GM18907 (cell line): ENCODE results near the gene TAPBP.
"Not testable (repeated sequence)": the region's sequence is repeated elsewhere in the genome, so short reads cannot be mapped to it uniquely, and the experiment has no call there.

ENCODE experiments used
- ATAC-seq: cut with Tn5 transposase; IDR thresholded peaks from one replicate; pipeline ENCODE4 v1.9.1; 2021; ENCODE audit warnings: mild to moderate bottlenecking, moderate library complexity; ENCODE audit not compliant: unreplicated experiment

TAPBP gene

DNA sequence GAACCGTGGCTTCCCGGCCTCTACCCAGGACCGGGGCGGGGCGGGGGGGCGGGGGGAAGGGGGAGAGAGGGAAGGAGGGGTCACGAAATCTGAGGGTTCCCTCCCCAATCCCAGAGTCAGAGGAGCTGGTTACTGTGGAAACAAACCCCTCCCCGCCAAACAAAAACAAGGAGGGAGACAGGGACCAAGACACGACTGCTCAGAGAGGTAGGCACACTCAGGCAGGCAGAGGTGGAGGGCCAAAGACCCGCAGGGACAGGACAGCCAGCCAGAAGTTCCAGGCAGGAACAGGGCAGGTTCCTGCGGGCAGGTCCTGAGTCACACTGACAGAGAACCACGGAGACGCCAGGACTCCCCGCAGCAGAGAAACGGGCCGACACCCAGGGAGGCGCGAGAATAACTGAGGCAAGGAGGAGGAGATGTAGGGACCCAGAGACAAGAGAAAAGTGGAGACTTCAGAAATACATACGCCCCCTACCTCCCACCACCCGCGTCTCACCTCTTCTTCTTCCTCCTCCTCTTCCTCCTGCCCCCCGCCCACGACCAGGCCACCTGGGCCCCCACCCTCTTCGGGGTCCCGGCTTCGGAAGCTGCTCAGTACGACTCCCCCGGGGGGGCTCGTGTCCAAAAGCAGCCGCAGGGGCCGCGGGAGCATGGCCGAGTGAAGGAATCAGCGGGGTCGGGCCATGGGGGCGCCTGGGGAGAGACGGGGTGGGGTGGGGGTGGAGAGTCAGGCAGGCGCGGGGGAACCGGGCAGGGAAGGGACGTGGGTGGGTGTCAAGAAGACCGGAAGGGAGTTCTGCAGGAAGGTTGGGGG is 15.7 kb downstream of the TAPBP start:
- no peak for ATAC-seq

DNA sequence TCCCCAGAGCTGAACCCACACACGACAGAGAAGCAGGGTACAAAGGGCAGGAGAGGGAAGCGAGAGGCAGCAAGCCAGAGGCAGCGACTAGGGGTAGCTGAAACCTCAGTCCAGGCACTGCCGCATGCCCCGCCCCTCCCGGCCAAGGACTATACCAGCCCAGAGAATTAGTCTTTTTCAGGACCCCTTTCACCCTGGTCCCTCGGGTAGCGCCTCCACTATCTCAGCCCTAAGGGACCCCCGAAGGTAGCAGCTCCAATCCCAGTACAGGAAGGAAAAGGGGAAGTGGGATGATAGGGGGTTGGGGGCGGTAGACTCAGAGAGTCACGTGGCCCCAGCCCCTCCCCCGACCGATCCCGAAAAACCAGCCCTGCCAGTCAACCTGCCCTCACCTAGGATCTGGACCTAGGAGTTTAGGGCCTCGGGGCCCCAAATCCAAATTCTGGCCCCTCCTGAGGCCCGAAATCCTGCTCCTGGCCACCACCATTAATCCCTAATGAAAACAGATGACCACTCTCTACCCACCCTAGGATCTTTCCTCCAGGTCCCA is 16.4 kb downstream of the TAPBP start:
- ATAC-seq: no peak

DNA sequence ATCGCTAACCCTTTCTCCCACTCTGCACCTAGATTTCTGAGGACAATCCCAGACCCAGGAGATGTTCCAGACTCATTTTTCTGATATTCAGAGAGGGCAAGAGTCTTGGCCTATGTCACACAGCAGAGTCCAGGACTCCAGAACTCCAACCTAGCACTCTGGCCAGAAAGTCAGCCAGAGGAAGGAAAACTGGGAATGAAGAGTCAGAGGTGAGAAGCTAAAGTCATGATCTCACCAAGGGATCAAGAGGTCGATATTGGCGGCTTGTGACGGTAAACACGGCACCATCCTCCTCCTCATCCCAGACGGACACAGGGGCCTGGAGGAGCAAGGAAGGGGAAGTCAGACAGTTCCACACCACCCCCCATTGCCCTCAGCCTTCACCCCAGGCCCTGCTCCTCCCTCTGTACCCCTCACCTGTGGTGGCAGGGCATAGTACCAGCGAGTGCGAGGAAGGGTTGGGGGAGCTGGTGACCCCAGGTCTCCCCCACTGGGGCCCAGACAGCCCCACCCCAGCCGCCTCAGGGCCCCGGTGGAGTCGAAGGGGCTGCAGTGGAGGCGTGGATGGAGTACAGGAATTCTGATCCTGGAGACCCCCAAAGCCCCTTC is 17.0 kb downstream of the TAPBP start:
- ATAC-seq: no peak

DNA sequence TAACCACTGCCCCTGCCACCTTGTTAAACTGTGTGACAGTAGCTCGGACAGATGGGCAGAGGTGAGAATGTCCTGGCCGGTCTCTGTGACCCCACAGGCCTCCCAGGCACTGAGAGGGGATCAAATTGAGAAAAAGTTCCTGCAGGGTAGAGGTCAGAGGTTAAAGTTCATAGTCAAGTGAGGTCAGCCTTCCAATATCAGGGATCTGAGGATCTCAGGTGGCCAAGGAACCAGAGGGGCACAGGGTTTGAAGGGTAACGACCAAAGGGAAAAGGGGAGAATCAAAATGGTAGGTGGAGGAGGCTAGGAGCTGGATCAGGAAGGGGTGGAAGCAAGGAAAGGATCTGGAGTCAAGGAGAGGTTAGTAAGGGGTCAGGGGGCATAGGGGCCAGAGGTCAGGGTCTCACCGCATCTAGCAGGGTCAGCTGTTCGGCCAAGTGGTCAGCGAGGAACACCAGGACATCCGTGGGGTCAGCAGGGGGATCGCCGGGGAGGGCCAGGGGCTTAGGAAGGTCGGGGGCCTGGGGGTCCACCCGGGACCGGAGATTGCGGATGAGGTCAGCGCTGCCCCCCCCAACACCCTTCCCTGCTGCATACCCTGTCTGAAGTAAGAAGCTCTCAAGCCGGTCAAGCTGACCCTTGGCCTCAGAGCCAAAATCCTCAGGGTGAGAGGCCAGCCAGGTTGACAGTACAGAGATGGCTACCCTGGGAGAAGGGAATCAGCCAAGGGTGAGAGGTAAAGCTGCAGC is 18.1 kb downstream of the TAPBP start:
- ATAC-seq: no peak

DNA sequence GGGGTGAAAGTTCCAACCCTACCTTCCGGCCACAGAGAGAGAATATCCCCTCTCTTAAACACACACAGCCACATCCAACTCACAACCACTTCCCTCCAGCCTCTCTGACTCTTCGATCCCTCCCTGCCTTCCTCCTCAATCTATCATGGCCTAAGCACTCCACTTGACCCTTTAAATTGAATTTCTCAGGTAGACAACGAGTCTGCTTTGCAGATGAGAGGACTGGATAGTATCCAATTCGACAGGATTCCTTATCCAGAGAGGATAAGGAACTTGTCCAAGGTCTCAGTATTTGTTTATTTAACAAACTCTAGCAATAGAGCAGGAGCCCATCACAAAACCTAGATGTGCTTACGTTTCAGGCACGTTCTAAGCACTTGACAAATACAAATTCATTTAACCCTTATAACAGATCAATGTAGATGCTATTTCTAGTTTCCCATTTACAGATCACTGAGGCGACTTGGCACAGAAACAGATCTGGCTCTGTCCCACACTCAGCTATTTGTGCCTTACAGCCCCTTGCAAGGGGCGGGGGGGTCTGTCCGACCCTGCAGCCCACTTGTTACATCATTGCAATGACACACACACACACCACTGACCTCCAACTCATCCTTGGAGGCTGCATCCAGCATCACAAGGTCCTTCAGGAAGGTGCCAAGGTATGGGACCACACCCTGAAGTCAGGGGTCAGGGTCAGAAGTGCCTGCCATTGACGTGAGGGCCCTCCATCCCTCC is 19.6 kb downstream of the TAPBP start:
- ATAC-seq: no peak

DNA sequence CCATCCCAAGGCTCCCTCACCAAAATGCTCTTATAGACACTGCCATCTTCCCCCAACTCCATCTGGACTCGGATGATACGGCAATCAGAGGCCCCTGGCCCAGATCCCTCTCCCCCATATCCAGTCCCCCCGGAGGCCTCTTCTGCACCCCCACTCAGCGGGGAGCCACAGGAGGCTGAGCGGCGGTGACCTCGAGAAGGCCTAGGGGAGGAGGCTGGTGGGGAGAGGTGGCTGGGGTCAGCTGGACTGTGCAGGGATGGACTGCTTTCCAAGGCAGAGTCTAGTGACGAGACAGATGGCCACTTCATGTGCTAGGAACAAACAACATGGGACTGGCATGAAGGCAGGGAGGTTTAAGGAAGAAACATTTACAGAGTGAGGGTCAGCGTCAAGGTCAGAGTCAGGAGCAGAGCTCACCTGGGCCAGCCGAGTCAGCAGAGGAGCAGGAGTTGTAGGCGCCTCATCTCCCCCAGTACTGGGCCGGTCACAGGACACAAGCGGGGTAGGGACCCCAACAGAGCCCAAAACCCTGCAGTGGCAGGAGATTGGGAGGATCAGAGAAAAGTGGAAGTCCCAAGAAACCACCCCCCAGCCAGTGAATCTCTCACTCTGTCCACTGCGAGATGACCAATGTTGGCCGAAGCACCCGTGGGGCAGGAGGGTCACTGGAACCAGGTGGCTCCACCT is 20.7 kb downstream of the TAPBP start:
- ATAC-seq: no peak

DNA sequence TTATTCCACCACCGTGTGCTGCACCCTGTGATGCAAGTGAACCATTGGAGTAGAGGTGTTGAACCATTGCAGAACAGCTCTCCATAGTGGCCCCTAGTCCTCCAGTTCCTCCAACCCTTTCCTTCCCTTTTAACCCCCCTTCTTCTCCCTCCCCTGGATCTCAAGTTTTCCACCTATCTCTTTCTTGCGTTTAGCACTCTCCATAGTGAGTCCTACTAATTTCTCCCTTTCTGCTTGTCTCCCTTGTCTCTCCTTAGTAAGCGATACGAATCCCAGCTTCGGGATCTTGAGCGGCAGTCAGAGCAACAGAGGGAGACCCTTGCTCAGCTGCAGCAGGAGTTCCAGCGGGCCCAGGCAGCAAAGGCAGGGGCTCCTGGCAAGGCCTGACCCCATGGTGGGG is 23.4 kb downstream of the TAPBP start:
- ATAC-seq: no peak

DNA sequence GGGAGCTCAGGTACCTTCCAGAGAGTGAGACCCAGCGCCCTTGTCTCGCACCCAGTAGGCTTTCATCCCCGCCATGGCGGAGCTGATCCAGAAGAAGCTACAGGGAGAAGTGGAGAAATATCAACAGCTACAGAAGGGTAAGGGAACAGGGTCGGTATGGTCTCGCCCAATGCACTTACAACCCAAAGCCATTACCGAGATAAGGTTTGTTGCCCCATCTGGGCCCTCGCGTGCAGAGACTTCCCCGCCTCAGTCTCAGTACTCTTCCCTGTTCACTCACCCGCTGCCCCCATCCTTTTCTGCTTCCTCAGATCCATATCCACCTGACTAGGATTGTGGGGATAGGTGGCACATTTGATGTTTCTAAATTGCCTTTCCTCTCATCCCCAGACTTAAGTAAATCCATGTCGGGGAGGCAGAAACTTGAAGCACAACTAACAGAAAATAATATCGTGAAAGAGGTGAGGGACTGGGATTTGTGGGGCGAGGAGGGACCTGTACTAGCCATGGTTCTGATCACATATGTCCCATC is 24.0 kb downstream of the TAPBP start:
- ATAC-seq: peak; percentile 4

DNA sequence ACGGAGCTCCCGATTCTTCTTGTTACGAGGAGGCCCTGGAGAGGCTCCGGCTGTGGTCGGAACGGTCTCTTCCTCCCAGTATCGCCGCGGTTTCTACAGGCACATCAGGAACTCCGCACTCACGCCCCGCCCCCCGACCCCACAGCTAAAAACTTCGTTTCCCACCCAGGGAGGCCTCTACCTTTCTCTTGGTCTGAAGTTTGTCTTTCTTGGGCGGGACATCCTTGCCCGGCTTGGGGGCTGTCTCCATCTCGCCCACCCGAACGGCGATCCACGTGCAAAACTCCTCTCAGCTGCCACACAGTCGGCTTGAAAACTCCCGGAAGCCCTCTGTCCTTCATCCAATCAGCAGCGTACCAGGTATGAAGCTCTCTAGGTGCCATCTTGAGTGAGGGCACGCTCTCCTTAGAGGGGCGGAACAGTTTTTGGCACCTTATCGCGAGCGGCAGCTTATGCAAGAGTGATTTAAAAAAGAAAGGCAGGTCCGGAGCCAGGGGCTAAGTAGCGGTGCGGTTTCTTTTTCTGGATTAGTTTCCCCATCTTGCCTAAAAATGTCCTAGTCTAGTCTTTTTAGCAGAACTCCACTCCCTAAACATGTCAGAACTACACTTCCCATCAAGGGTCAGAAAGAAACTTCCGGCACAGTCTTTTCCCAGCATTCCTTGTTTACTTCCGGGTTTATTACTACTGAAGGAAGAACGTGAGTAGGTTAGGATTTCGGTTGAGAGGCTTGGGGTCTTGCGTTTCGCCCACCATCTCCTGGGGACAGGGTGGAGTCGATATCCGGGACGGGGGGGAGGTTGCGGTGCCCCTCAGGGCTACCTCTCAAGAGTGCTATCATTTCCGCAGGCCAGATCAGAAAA is 24.7 kb downstream of the TAPBP start, which contains the start of the genes PFDN6 and WDR46:
Gene PFDN6, plus strand, starts transcription at position 681 of the 863 bp plus-strand sequence. CDS start 256 bp downstream, outside the sequence.
Gene WDR46, minus strand, starts transcription at position 319 of the 863 bp plus-strand sequence. Its CDS starts 69 bp downstream, at position 250.
- peak; percentile 78 for ATAC-seq

DNA sequence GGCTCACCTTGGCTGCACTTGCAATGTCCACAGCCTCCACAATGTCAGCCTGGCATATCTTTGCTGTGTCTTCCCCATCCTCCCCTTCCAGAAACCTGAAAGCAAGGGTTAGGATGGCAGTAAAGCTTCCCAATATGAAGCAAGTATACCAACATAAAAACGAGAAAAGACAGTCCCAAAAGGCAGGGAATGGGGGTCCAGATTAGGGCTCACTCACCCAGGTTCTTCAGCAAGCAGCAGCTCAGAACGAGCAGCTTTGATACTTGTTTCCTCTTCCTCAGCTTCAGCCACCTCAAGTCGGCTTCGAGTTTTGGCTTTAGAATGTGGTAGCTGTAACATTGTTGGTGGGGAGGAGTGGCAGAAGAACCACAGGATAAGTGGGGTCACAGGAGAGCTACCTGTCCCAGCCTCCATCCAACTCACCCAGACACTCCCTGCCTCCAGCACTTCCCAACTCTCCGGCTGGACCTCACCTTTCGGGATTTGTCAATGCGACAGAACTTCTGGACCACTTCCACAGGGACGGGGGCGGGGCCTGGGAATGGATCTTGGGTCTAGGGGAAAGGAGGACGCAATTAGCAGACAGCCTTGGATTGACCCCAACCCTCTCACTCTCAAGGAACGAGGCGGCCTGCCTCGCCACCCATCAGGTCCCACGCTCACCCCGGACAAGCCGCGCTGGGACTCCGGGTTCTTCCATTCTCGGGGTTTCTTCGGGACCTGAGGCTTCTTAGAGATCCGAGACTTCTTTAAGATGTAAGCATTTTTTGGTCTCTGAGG is 25.5 kb downstream of the TAPBP start:
- ATAC-seq: peak; percentile 5

DNA sequence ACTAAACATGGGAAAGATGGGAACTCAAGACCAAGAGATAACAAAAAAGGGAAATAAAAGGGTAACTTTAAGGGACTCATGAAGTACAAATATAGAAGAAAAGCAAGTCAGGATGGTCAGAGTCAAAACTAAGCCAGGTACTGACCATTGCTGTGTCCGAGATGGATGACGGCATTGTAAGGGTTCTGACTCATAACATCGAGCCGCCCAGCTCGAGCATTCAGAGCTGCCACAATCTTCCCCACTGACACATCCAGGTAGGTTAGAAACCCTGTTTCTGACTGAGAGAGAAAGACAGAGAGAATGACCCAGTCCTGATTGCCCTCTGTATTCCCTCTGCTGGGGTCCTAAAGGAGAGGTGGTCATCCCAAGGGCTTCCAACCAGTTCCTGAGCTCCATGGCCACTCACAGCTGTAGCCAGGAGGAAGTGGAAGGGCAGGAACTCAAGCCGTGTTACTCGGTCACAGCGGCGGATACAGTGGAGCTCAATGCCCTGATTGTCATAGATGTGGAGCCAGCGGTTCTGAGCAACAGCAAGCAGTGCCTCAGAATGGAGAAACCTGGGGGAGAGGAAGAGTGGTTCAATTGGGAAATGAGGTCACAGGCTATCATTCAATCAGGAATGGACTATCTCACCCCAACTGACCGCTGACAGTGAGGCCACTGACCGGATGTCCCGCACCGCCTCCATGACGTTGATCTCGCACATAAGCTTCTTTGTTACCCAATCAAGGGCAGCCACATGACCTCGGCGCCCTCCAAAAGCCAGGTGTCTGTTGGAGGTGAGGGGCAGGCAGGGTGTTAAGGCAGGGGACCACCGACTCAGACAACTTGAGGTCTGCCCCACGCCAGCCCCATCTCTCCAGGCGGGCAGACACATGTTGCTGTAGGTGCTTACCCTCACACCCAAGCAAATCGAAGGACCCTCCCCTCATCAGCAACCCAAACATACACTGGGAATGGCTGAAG is 26.6 kb downstream of the TAPBP start:
- ATAC-seq: no peak

DNA sequence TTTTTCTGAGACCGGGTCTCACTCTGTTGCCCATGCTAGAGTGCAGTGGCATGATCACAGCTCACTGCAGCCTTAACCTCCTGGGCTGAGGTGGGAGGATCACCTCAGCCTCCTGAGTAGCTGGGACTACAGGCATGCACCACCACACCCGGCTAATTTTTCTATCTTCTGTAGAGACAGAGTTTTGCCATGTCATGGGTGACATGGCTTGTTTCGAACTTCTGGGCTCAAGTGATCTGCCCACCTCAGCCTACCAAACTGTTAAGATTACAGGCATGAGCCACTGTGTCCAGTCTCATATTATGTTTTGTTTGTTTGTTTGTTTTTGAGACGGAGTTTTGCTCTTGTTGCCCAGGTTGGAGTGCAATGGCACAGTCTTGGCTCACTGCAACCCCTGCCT is 28.7 kb downstream of the TAPBP start:
- not testable (repeated sequence) for ATAC-seq

DNA sequence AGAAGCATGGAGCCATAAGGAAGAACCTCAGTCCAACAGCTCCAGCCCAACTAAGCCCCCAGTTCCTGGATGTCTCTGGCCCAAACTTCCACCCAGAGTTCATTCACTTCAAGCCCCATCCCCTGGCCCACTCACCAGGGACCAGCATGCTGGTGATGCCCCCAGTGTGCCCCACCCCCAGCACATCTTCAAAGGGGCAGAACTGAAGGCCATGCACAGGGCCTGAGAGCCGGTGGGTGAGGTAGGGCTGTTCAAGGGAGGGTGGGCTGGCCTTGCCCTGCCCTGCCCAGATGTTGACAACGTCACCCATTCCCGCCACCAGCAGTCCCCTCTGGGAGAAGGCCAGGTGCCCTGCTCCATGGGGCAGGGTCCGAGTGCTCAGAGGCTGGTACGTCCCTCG is 33.3 kb downstream of the TAPBP start:
- no peak for ATAC-seq

DNA sequence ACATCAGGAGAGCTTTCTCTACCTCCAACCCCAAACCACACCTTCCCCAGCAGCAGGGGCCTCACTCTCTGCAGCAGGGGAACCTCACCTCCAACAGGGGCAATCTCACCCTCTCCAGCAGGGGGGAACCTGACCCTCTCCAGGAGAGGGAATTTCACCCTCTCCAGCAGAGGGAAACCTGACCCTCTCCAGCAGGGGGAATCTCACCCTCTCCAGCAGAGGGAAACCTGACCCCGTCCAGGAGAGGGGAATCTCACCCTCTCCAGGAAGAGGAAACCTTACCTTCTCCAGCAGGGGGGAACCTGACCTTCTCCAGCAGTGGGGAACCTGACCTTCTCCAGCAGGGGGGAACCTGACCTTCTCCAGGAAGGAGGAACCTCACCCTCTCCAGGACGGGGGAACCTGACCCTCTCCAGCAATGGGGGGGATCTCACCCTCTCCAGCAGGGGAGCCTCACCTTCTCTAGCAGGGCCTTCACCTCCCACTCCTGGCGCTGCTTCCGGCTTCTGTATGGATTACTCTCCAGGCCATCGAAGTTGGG is 33.8 kb downstream of the TAPBP start:
- ATAC-seq: no peak

DNA sequence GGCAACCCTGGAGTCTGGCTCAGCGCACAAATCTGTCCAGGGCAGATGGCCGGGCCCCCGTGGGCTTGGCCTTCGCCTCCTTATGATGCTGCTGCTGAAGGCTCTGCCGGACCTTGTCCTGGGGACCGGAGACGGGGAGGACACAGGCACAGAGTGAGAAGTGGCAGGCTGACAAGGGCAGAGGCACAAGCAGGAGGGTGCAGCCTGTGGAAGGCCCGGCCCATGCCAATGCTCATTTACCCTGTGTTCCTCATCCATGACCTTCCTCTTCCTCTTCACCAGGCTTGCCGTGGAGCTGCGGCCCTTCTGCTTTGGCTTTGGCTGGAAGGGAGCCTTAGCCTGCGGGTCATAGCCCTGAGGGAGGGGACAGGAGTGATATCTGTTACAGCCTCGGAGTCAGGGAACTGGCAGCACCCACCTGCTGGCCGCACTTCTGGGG is 34.6 kb downstream of the TAPBP start:
- ATAC-seq: no peak

DNA sequence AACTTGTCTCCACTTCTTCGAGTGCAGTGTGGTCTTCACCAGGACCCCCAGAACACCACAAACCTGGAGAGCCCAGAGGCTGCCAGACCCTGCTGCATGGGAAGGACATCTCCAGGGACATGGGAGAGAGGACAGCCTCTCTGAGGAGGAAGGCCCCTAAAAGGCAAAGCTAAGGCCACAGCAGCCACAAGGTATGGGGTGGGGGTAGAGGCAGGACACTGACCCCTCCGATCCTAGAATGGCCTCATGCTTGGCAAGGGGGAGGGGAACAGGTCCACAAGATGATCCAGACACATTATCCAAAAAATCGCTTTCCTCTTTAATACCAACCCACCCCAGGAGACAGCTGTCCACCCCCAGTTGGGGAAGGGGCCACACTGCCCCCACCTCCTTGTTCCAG is 35.1 kb downstream of the TAPBP start:
- no peak for ATAC-seq

DNA sequence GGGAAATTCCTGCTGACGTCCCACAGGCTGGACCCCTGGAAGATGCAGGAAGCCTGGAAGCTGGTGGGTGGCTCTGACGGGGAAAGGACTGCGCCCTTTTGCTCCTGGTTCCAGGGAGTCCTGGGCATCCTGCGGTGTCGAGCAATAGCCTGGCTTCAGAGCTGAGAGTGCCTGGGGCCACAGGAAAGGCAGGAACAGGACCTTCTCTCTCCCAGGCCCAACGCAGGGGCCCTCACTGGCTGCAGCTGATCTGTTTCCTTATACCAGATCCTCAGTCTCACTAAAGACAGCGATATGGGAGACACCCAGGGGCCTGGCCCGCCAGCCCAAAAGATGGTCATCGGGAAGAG is 35.5 kb downstream of the TAPBP start:
- no peak for ATAC-seq
